HepG2 (cell line): Measurements from ENCODE around the gene CCDC38. TPM values are rescaled to one million over a fixed set of nuclear protein-coding genes. Genes with fewer than 3 reads are reported as not detected.

ENCODE experiments used
- ARNT ChIP-seq: fragments of 450-650 bp; IDR thresholded peaks from 2 replicates; pipeline ENCODE4 v1.6.1; 2017
- CREM ChIP-seq, 2 experiments: sonication (generic) in 1 of 2; formaldehyde crosslinking in 1 of 2; IDR thresholded peaks; 2 replicates each; pipeline versions ENCODE4 v1.4.0 to v1.6.1; 2016 to 2020; ENCODE audit warnings: antibody characterized with exemption in 1 of 2, mild to moderate bottlenecking in 1 of 2, missing genetic modification reagents in 1 of 2
- HNRNPLL ChIP-seq: fragments of 200-400 bp; formaldehyde crosslinking; IDR thresholded peaks from 2 replicates; pipeline ENCODE4 v1.6.1; 2017; ENCODE audit warnings: mild to moderate bottlenecking, low read depth, low read length; ENCODE audit not compliant: poor library complexity, severe bottlenecking
- HOXD1 ChIP-seq: sonication (generic); formaldehyde crosslinking; IDR thresholded peaks from 2 replicates; pipeline ENCODE4 v1.5.0; 2020; ENCODE audit warnings: missing genetic modification reagents
- MAFG ChIP-seq: sonication (generic); formaldehyde crosslinking; IDR thresholded peaks from 2 replicates; pipeline ENCODE4 v1.5.1; 2020; ENCODE audit warnings: mild to moderate bottlenecking, missing genetic modification reagents
- MBNL3 ChIP-seq: fragments of 250-450 bp; sonication (Bioruptor Pico); conservative IDR thresholded peaks from 2 replicates; pipeline ENCODE4 v1.8.0; 2022; ENCODE audit warnings: mild to moderate bottlenecking, inconsistent platforms
- MYC ChIP-seq: sonication (generic); formaldehyde crosslinking; IDR thresholded peaks from 2 replicates; pipeline ENCODE4 v1.9.0; 2021; ENCODE audit warnings: missing genetic modification reagents, borderline replicate concordance
- NFIC ChIP-seq: IDR thresholded peaks from 2 replicates; pipeline ENCODE4 v1.6.1; 2012; ENCODE audit warnings: mild to moderate bottlenecking, low read length, inconsistent platforms
- NR2F2 ChIP-seq: IDR thresholded peaks from 2 replicates; pipeline ENCODE4 v1.6.1; 2012; ENCODE audit warnings: low read depth, inconsistent platforms, borderline replicate concordance
- RORA ChIP-seq: sonication (generic); formaldehyde crosslinking; IDR thresholded peaks from 2 replicates; pipeline ENCODE4 v1.5.0; 2020; ENCODE audit warnings: mild to moderate bottlenecking, missing genetic modification reagents, moderate library complexity
- SPEN ChIP-seq: sonication (generic); formaldehyde crosslinking; IDR thresholded peaks from 2 replicates; pipeline ENCODE4 v1.5.1; 2020; ENCODE audit warnings: low read depth, mild to moderate bottlenecking, missing genetic modification reagents
- YEATS4 ChIP-seq: sonication (generic); formaldehyde crosslinking; IDR thresholded peaks from 2 replicates; pipeline ENCODE4 v1.4.0; 2020; ENCODE audit warnings: missing genetic modification reagents, borderline replicate concordance
- ZFP62 ChIP-seq: sonication (generic); formaldehyde crosslinking; IDR thresholded peaks from 2 replicates; pipeline ENCODE4 v1.4.0; 2020; ENCODE audit warnings: missing genetic modification reagents
- ZFX ChIP-seq: sonication (generic); formaldehyde crosslinking; IDR thresholded peaks from 2 replicates; pipeline ENCODE4 v1.4.0; 2020; ENCODE audit warnings: mild to moderate bottlenecking, low read depth, missing genetic modification reagents, moderate library complexity
- ZNF264 ChIP-seq: sonication (generic); formaldehyde crosslinking; IDR thresholded peaks from 2 replicates; pipeline ENCODE4 v1.4.0; 2020; ENCODE audit warnings: missing genetic modification reagents
- ZNF451 ChIP-seq: sonication (generic); formaldehyde crosslinking; IDR thresholded peaks from 2 replicates; pipeline ENCODE4 v1.5.0; 2020; ENCODE audit warnings: mild to moderate bottlenecking, missing genetic modification reagents
- ZNF556 ChIP-seq: sonication (generic); formaldehyde crosslinking; IDR thresholded peaks from 2 replicates; pipeline ENCODE4 v1.4.0; 2020; ENCODE audit warnings: mild to moderate bottlenecking, missing genetic modification reagents, borderline replicate concordance
- ZNF577 ChIP-seq: sonication (generic); formaldehyde crosslinking; IDR thresholded peaks from 2 replicates; pipeline ENCODE4 v1.4.0; 2020; ENCODE audit warnings: mild to moderate bottlenecking, low read depth, missing genetic modification reagents, borderline replicate concordance
- ZNF703 ChIP-seq: sonication (generic); formaldehyde crosslinking; IDR thresholded peaks from 2 replicates; pipeline ENCODE4 v1.5.1; 2020; ENCODE audit warnings: missing genetic modification reagents, mild to moderate bottlenecking, moderate library complexity, borderline replicate concordance
- ZNF850 ChIP-seq: sonication (generic); formaldehyde crosslinking; conservative IDR thresholded peaks from 2 replicates; pipeline ENCODE4 v1.9.0; 2021; ENCODE audit warnings: mild to moderate bottlenecking, missing genetic modification reagents
- ZSCAN25 ChIP-seq: sonication (generic); formaldehyde crosslinking; IDR thresholded peaks from 2 replicates; pipeline ENCODE4 v1.8.0; 2022; ENCODE audit warnings: mild to moderate bottlenecking, missing genetic modification reagents
- polyA plus RNA-seq, 8 experiments: library from polyadenylated mRNA; depleted of rRNA in 3 of 8; stranded (reverse) in 7 of 8; unstranded in 1 of 8; fragments of >200 nt; fragmentation: Illumina TruSeq in 4 of 8; extraction: Trizol in 4 of 8; gene quantifications; 2 replicates each; pipeline versions ENCODE4 v1.2.1 to v1.2.3, GENCODE V29; 2011 to 2016; ENCODE audit warnings: low read depth in 4 of 8, missing spikeins in 1 of 8, mixed read lengths in 1 of 8; ENCODE audit not compliant: insufficient read depth in 1 of 8
- total RNA-seq, 5 experiments: library from RNA; depleted of rRNA; stranded (reverse); fragments of >200 nt; fragmentation: Illumina TruSeq; extraction: Trizol; gene quantifications; 2 replicates each; pipeline ENCODE4 v1.2.3, GENCODE V29; 2016; ENCODE audit warnings: low read depth in 1 of 5
- TF ChIP-seq, protein P1 (sequence below): fragments of 450-650 bp; IDR thresholded peaks from 2 replicates; pipeline ENCODE4 v1.6.1; 2017; ENCODE audit warnings: mild to moderate bottlenecking
- TF ChIP-seq, protein P2 (sequence below): sonication (generic); formaldehyde crosslinking; IDR thresholded peaks from 2 replicates; pipeline ENCODE4 v1.5.1; 2020; ENCODE audit warnings: mild to moderate bottlenecking, missing genetic modification reagents, moderate library complexity

CCDC38 gene
- total and polyA plus RNA-seq, 2 of the 13 experiments (the other 11 are each of a cell fraction or from before 2014, with no cell fraction given) = 0.24 to 0.32 TPM

DNA sequence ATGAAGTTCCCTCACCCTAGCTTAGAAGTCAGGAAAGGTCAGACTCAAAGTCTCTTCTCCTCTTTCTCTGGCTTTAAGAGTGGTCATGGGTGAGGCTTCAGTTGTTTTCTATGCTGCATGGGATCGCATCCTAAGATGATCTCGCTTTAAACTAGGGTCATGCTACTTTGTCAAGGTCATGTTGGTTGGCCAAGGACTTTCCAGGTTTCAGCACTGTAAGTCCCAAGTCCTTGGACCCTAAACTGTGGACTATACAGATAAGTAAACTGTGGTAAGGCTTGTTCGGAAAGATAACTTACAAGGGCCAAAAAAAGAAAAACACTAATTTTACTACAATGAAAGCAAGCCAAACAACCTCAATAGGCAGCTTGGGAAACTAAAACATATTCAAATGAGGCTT is 36.4 kb upstream of the CCDC38 start (continued):
- TF ChIP-seq CREM (IDR thresholded peaks at IDR 0.05) (peak; percentile 39; the same call in 1 of the 2 replicates), CREM (CRISPR knock-in tag; IDR thresholded peaks at IDR 0.05) (no peak), HOXD1 (CRISPR knock-in tag) (no peak), SPEN (CRISPR knock-in tag) (peak; percentile 29; the same call in 1 of the 2 replicates), NFIC (no peak), MYC (CRISPR knock-in tag) (no peak), ZNF703 (no peak), ZFX (CRISPR knock-in tag) (no peak), RORA (CRISPR knock-in tag) (no peak), ZNF451 (CRISPR knock-in tag) (no peak), MAFG (CRISPR knock-in tag) (no peak), ARNT (no peak), ZNF850 (no peak), NR2F2 (no peak), MBNL3 (CRISPR knock-in tag) (no peak), HNRNPLL (no peak), ZNF264 (CRISPR knock-in tag) (no peak), ZFP62 (no peak), ZNF577 (CRISPR knock-in tag) (no peak), YEATS4 (CRISPR knock-in tag) (no peak), ZNF556 (CRISPR knock-in tag) (no peak), ZSCAN25 (CRISPR knock-in tag) (no peak)
- TF ChIP-seq, protein P1, sequence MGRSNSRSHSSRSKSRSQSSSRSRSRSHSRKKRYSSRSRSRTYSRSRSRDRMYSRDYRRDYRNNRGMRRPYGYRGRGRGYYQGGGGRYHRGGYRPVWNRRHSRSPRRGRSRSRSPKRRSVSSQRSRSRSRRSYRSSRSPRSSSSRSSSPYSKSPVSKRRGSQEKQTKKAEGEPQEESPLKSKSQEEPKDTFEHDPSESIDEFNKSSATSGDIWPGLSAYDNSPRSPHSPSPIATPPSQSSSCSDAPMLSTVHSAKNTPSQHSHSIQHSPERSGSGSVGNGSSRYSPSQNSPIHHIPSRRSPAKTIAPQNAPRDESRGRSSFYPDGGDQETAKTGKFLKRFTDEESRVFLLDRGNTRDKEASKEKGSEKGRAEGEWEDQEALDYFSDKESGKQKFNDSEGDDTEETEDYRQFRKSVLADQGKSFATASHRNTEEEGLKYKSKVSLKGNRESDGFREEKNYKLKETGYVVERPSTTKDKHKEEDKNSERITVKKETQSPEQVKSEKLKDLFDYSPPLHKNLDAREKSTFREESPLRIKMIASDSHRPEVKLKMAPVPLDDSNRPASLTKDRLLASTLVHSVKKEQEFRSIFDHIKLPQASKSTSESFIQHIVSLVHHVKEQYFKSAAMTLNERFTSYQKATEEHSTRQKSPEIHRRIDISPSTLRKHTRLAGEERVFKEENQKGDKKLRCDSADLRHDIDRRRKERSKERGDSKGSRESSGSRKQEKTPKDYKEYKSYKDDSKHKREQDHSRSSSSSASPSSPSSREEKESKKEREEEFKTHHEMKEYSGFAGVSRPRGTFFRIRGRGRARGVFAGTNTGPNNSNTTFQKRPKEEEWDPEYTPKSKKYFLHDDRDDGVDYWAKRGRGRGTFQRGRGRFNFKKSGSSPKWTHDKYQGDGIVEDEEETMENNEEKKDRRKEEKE = no peak
- TF ChIP-seq, protein P2, sequence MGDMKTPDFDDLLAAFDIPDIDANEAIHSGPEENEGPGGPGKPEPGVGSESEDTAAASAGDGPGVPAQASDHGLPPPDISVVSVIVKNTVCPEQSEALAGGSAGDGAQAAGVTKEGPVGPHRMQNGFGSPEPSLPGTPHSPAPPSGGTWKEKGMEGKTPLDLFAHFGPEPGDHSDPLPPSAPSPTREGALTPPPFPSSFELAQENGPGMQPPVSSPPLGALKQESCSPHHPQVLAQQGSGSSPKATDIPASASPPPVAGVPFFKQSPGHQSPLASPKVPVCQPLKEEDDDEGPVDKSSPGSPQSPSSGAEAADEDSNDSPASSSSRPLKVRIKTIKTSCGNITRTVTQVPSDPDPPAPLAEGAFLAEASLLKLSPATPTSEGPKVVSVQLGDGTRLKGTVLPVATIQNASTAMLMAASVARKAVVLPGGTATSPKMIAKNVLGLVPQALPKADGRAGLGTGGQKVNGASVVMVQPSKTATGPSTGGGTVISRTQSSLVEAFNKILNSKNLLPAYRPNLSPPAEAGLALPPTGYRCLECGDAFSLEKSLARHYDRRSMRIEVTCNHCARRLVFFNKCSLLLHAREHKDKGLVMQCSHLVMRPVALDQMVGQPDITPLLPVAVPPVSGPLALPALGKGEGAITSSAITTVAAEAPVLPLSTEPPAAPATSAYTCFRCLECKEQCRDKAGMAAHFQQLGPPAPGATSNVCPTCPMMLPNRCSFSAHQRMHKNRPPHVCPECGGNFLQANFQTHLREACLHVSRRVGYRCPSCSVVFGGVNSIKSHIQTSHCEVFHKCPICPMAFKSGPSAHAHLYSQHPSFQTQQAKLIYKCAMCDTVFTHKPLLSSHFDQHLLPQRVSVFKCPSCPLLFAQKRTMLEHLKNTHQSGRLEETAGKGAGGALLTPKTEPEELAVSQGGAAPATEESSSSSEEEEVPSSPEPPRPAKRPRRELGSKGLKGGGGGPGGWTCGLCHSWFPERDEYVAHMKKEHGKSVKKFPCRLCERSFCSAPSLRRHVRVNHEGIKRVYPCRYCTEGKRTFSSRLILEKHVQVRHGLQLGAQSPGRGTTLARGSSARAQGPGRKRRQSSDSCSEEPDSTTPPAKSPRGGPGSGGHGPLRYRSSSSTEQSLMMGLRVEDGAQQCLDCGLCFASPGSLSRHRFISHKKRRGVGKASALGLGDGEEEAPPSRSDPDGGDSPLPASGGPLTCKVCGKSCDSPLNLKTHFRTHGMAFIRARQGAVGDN (CRISPR knock-in tag) = no peak
